K562 (cell line): ENCODE data around the gene ZFTA. TPM values are rescaled to one million over a fixed set of nuclear protein-coding genes. Genes with fewer than 3 reads are reported as not detected.

ENCODE experiments used
- ATAC-seq: fragments of 200-7000 bp; cut with Tn5 transposase; 3 replicates; pipeline ENCODE4 v1.9.1; 2020; ENCODE audit warnings: moderate library complexity
- BruUV-seq: library from RNA; stranded (reverse); fragments of 400-500 nt; replicated peaks from 2 replicates; lab custom pipeline; 2021; lab: Mats Ljungman, UMichigan
- CTCF ChIA-PET: fragments of 300-600 bp; formaldehyde crosslinking; extraction: SDS; loops from one replicate; lab custom pipeline; 2021; ENCODE audit warnings: low intra/inter-chr PET ratio; lab: Yijun Ruan, JAX
- POLR2A ChIA-PET: fragments of 300-600, 350-650 bp; sonication (Branson Sonifier 250); formaldehyde crosslinking; extraction: SDS; loops from one replicate; lab custom pipeline; 2021; ENCODE audit warnings: antibody characterized with exemption, inconsistent platforms; lab: Yijun Ruan, JAX
- DNase-seq, 4 experiments: peaks; one replicate each; pipeline versions ENCODE4 v3.0.0 to v3.0.0-alpha.2; 2011 to 2018; ENCODE audit warnings: low spot score in 3 of 4, mixed read lengths in 3 of 4; ENCODE audit errors: extremely low read depth in 1 of 4
- FAIRE-seq: peaks from 2 replicates; lab custom pipeline; 2011; peaks lifted over from hg19 to GRCh38; lab: Jason Lieb, UNC
- H2AFZ ChIP-seq: 2 replicates; pipeline ENCODE4 v1.6.0; 2011; ENCODE audit warnings: low read depth, low read length, control low read depth, inconsistent platforms
- H3K27ac ChIP-seq: fragments of 200-600 bp; 3 replicates; pipeline ENCODE4 v1.8.0; 2011; ENCODE audit warnings: low read depth, mild to moderate bottlenecking, control low read depth, inconsistent platforms, low read length, moderate library complexity, mixed read lengths; ENCODE audit errors: extremely low read depth
- H3K27me3 ChIP-seq, 2 experiments: fragments of 300-600 bp in 1 of 2; 2 replicates in 1 of 2; 3 replicates in 1 of 2; pipeline versions ENCODE4 v1.6.0 to v1.8.0; 2011; ENCODE audit warnings: inconsistent platforms in 2 of 2, low read length in 2 of 2, mild to moderate bottlenecking in 1 of 2, mixed read lengths in 1 of 2, moderate library complexity in 1 of 2; ENCODE audit not compliant: control insufficient read depth in 2 of 2, insufficient read depth in 2 of 2
- H3K36me3 ChIP-seq: fragments of 300-600 bp; 3 replicates; pipeline ENCODE4 v1.8.0; 2011; ENCODE audit warnings: mild to moderate bottlenecking, low read length, inconsistent platforms; ENCODE audit not compliant: control insufficient read depth, insufficient read depth
- H3K4me1 ChIP-seq, 2 experiments: fragments of 200-600 bp in 1 of 2; replicated peaks in 1 of 2; 2 replicates in 1 of 2; 3 replicates in 1 of 2; pipeline versions ENCODE4 v1.5.1 to v1.8.0; 2011; ENCODE audit warnings: inconsistent platforms in 2 of 2, low read length in 2 of 2, mild to moderate bottlenecking in 1 of 2, mixed read lengths in 1 of 2, moderate library complexity in 1 of 2; ENCODE audit not compliant: control insufficient read depth in 2 of 2, insufficient read depth in 2 of 2
- H3K4me2 ChIP-seq: 2 replicates; pipeline ENCODE4 v1.6.1; 2011; ENCODE audit warnings: low read length, control low read depth, inconsistent platforms, mixed read lengths; ENCODE audit not compliant: insufficient read depth
- H3K4me3 ChIP-seq: fragments of 200-600 bp; sonication (generic), shearing (Covaris generic); 2 replicates; pipeline ENCODE4 v1.5.1; 2016; ENCODE audit warnings: control low read depth, inconsistent platforms
- H3K79me2 ChIP-seq: fragments of 200-600 bp; 3 replicates; pipeline ENCODE4 v1.8.0; 2011; ENCODE audit warnings: low read length, inconsistent platforms; ENCODE audit not compliant: control insufficient read depth, insufficient read depth
- H3K9ac ChIP-seq, 2 experiments: 2 replicates each; pipeline versions ENCODE4 v1.6.0 to v1.6.1; 2011; ENCODE audit warnings: low read depth in 2 of 2, low read length in 2 of 2, control low read depth in 1 of 2, inconsistent platforms in 1 of 2, mild to moderate bottlenecking in 1 of 2, mixed read lengths in 1 of 2; ENCODE audit not compliant: insufficient read depth in 1 of 2
- H3K9me1 ChIP-seq: one replicate; pipeline ENCODE4 v1.6.0; 2011; ENCODE audit warnings: inconsistent platforms, mild to moderate bottlenecking, low read length, moderate library complexity; ENCODE audit not compliant: control insufficient read depth, insufficient read depth
- H3K9me3 ChIP-seq: replicated peaks from 2 replicates; pipeline ENCODE4 v1.5.1; 2011; ENCODE audit warnings: low read depth, low read length, inconsistent platforms; ENCODE audit not compliant: control insufficient read depth, insufficient read depth
- H4K20me1 ChIP-seq: replicated peaks from 2 replicates; pipeline ENCODE4 v1.6.1; 2011; ENCODE audit warnings: low read length, inconsistent platforms, mixed read lengths; ENCODE audit not compliant: control insufficient read depth, insufficient read depth
- CEBPB ChIP-seq: fragments of 450-650 bp; IDR thresholded peaks from 2 replicates; pipeline ENCODE4 v1.6.1; 2016; ENCODE audit warnings: missing genetic modification characterization, missing compliant biosample characterization
- DDX20 ChIP-seq: fragments of 450-650 bp; IDR thresholded peaks from 2 replicates; pipeline ENCODE4 v1.6.1; 2016; ENCODE audit warnings: missing genetic modification characterization, low read depth, mild to moderate bottlenecking, missing compliant biosample characterization, moderate library complexity
- MAFF ChIP-seq: IDR thresholded peaks from 2 replicates; pipeline ENCODE4 v1.6.1; 2012; ENCODE audit warnings: low read length, improper control_type of control experiment
- NFIX ChIP-seq: fragments of 250-450 bp; sonication (Bioruptor Pico); IDR thresholded peaks from 2 replicates; pipeline ENCODE4 v1.4.0; 2020; ENCODE audit warnings: low read depth, mild to moderate bottlenecking, moderate library complexity
- SPI1 ChIP-seq: IDR thresholded peaks from 2 replicates; pipeline ENCODE4 v1.6.1; 2011; ENCODE audit warnings: low read depth, low read length, control low read depth, borderline replicate concordance
- ZNF224 ChIP-seq: sonication (generic); formaldehyde crosslinking; IDR thresholded peaks from 2 replicates; pipeline ENCODE4 v1.8.0; 2022; ENCODE audit warnings: mild to moderate bottlenecking, missing genetic modification reagents
- ZNF384 ChIP-seq: IDR thresholded peaks from 2 replicates; pipeline ENCODE4 v1.6.1; 2012; ENCODE audit warnings: low read depth, low read length, improper control_type of control experiment
- WGBS: fragments of 100-300 bp; shearing (Covaris generic); methylation state at CpG from one replicate; pipeline ENCODE4 v1.1.6; 2016; ENCODE audit warnings: low coverage, mixed read lengths; ENCODE audit not compliant: insufficient coverage; ENCODE audit errors: missing lambda C conversion rate; 5-methylcytosine and 5-hydroxymethylcytosine counted together
- in situ Hi-C: fragments of 300-500 bp; cut with MboI; formaldehyde crosslinking; loops from 4 replicates; pipeline ENCODE4 v1.15.0; 2018; ENCODE audit warnings: inconsistent platforms, mixed read lengths
- intact Hi-C: fragments of 100-400 bp; cut with micrococcal nuclease; formaldehyde crosslinking; loops from 2 replicates; pipeline ENCODE4 v1.14.2; 2022
- polyA plus RNA-seq, 8 experiments: library from polyadenylated mRNA; depleted of rRNA in 4 of 8; stranded (reverse) in 5 of 8; unstranded in 3 of 8; fragments of >200 nt; fragmentation: Nextera tagmentation in 2 of 8; fragmentation: Illumina TruSeq in 1 of 8; extraction: Ambion mirVana in 2 of 8; extraction: Trizol in 1 of 8; gene quantifications; 2 replicates each; pipeline versions ENCODE4 v1.2.1 to v1.2.3, GENCODE V29; 2011 to 2014; ENCODE audit warnings: inconsistent platforms in 1 of 8, missing spikeins in 1 of 8
- total RNA-seq, 7 experiments: library from RNA; depleted of rRNA in 6 of 7; stranded (reverse); fragments of >200 nt in 6 of 7; fragmentation: Illumina TruSeq in 2 of 7; extraction: Trizol in 2 of 7; gene quantifications; 2 replicates each; pipeline versions ENCODE4 v1.2.1 to v1.2.3, GENCODE V29; 2011 to 2021; ENCODE audit warnings: low replicate concordance in 1 of 7
- TF ChIP-seq, protein P1 (sequence below), 3 experiments: IDR thresholded peaks in 2 of 3; conservative IDR thresholded peaks in 1 of 3; 2 replicates each; pipeline ENCODE4 v1.5.1; 2011 to 2012; ENCODE audit warnings: low read length in 3 of 3, mild to moderate bottlenecking in 3 of 3, control low read depth in 2 of 3, improper control_type of control experiment in 1 of 3, inconsistent platforms in 1 of 3, low read depth in 1 of 3, mixed read lengths in 1 of 3, moderate library complexity in 1 of 3; ENCODE audit not compliant: insufficient read depth in 2 of 3

Gene ZFTA
- total and polyA plus RNA-seq, 9 of the 15 experiments (the other 6 are each of a cell fraction or from before 2014, with no cell fraction given) = 0.45 to 12.3 (median 2.9) TPM

- TF ChIP-seq NFIX (CRISPR knock-in tag) (peak; percentile 67), MAFF (no peak)
Observed at GRCh38 chr11:63737718-63738117, 30.9 kb downstream of the ZFTA start (continued).

GRCh38 chr11:63736864-63737263 lies 31.7 kb downstream of the ZFTA start:
- ATAC-seq = peak; percentile 54

More at GRCh38 chr11:63736864-63737263, 31.7 kb downstream of the ZFTA start:
- in situ Hi-C loops = loop anchor here (10.0 kb wide), 1 partner anchor 262 kb away; no protein-coding TSS in a partner anchor
- H4K20me1 ChIP-seq = peaks cover 10% of the 10 kb centered on the region; the same call in 1 of the 2 replicates
- intact Hi-C loops = loop anchor here (5.0 kb wide), 2 partner anchors 55 to 100 kb away; partner anchors contain the start of gene RTN3
- H3K36me3 ChIP-seq = 0 out of 3 replicates have a peak, but pooled peaks cover 2% of the 10 kb centered on the region
- no peak for FAIRE-seq
- DNase-seq = no peak
- no peaks in the 10 kb centered on the region for H3K9me1 ChIP-seq
- H3K9ac ChIP-seq = no peak overlapping the region
- H3K9me3 ChIP-seq = no peaks in the 10 kb centered on the region
- 83% methylated on average over 4 of the region's 4 CpGs for WGBS
- H3K79me2 ChIP-seq = peaks cover 35% of the 10 kb centered on the region
- no peaks in the 10 kb centered on the region for H3K27me3 ChIP-seq
- no peak overlapping the region for H2AFZ ChIP-seq
- TF ChIP-seq SPI1 = no peak
- peak; percentile 39 for TF ChIP-seq CEBPB
- TF ChIP-seq ZNF384 = 0 out of 2 replicates have a peak, but pooled peaks have one; percentile 44
- no peak for TF ChIP-seq DDX20
- TF ChIP-seq, protein P1, sequence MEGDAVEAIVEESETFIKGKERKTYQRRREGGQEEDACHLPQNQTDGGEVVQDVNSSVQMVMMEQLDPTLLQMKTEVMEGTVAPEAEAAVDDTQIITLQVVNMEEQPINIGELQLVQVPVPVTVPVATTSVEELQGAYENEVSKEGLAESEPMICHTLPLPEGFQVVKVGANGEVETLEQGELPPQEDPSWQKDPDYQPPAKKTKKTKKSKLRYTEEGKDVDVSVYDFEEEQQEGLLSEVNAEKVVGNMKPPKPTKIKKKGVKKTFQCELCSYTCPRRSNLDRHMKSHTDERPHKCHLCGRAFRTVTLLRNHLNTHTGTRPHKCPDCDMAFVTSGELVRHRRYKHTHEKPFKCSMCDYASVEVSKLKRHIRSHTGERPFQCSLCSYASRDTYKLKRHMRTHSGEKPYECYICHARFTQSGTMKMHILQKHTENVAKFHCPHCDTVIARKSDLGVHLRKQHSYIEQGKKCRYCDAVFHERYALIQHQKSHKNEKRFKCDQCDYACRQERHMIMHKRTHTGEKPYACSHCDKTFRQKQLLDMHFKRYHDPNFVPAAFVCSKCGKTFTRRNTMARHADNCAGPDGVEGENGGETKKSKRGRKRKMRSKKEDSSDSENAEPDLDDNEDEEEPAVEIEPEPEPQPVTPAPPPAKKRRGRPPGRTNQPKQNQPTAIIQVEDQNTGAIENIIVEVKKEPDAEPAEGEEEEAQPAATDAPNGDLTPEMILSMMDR (IDR thresholded peaks at IDR 0.05 in 2 of 3, conservative IDR thresholded peaks at IDR 0.05 in 1 of 3; ENCODE audit: insufficient read depth in 2 of 3, low read depth in 1 of 3, low read length in 3 of 3) = peak in 1 of 3 experiments; percentile 3; a peak in 1 of 6 replicates
- no peak for TF ChIP-seq ZNF224 (CRISPR knock-in tag)
- H3K4me1 ChIP-seq = peaks cover 7 to 8% of the 10 kb centered on the region in 2 experiments; a peak in 3 of 5 replicates
- POLR2A ChIA-PET = interaction anchor here (0.8 to 2.1 kb wide), 5 partner anchors 9 to 211 kb away, joined by 3 to 5 read pairs (median 4); no protein-coding TSS in a partner anchor
- no peak overlapping the region for H3K27ac ChIP-seq
- BruUV-seq = no TSS peak
- CTCF ChIA-PET = no interaction called here
- H3K4me3 ChIP-seq = no peak overlapping the region
- H3K4me2 ChIP-seq = no peak overlapping the region
